HG03066 (cell line): ENCODE measurements around the gene DUSP1.
A peak's percentile ranks its signal among the peaks of the same experiment; 100 is the strongest.

ENCODE experiments used
- ATAC-seq: cut with Tn5 transposase; IDR thresholded peaks from one replicate; pipeline ENCODE4 v1.9.1; 2021; ENCODE audit warnings: low read depth; ENCODE audit not compliant: unreplicated experiment

The DUSP1 gene

GRCh38 chr5:172765766-172766286 is 5.2 kb downstream of the DUSP1 start:
- ATAC-seq: no peak

DNA sequence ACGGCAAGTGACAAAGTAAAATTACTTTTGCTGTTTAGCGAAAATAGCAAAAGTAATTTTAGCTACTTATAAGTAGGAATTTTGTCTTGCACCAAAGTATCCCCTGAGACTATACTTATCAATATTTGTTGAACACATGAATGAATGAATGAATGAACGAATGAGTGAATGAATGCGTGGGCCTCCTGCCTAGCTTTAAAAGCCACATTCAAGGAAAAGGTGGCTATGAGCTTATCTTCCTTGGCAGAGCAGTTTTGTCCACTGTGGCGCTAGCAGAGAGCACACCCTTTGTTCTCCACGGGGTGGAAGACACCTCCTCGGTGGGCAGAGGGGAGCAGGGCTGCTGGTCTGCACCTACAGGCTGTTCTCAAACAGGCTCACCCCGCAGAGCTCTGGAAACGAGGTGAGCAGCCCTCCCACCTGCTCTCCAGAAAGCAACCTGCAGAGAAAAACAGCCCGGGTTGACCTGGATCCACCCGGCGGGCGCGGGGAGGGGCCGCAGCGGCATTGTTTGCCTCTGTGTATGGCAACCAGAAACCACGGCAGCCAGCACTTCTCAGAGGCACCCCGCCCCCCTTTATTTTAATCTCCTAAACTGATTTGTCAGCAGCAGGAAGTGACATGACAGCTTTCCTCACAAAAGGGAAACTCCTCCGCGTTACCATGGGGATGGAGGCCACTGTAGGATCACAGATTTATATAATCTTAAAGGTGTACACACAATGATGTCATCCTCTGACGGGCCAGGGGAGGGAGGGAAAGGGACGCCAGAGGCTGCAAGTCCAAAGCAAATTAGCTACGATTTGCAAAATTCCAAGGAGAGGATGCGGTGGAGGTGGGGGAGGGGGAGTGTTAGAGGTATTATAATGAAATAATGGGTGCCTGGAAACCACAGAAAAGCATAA is 5.9 kb downstream of the DUSP1 start:
- peak; percentile 86 for ATAC-seq

DNA sequence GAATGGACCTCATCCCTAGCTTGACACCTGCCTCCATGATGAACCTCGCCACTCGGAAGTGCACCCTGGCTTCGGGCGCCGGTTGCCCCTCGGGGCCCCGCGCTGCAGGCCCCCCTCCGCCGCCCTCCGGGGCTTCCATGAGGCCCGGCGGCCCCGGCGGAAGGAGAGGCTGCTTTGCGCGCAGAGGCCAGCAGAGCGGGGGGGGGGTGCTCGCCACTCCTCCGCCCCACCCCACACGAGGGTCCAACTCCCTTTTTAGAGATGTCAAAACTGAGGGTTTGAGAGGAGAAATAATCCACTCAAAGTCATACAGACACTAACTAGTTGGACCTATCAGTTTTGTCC is 7.9 kb downstream of the DUSP1 start:
- no peak for ATAC-seq

DNA sequence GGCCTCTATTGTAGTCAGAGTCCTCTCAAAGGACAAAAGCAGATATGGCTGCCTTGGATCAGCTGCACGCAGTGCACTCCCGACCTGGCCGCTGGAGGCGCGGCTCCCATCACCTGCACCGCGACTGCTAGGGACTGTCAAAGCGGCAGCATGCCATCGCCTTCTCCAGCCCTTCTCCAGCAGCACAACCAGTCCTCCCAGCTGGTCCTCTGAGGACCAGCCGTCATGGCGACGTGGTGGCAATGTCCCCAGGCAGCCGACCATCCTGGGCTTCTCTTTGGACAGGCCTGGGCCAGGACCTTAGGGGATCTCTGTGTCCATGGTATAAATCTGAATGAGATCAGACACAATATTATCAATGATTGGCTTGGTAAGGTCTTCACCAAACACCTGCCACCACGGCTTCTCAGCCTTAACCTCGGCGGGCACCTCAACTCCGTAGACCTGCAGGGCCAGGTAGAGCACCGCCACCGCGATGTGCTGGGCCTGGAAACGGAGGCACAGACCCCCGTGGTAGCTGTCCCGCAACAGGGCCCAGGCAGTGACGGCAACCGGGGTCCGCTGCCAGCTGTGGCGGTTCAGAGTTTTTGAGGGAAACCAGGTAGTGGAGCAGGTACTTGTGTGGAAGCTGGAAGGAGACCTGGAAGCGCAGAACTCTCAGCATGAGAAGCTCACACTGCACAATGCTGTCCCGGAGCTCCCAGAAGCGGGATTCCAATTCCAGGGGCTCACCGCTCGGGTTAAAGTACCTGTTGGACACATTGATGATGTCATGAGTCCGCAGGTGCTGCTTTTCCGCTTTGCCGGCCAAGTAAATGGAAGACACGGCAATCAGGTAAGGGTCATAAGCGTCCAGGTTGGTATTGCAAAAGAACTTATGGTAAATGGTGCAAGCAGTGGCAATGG is 8.5 kb downstream of the DUSP1 start:
- ATAC-seq: no peak

DNA sequence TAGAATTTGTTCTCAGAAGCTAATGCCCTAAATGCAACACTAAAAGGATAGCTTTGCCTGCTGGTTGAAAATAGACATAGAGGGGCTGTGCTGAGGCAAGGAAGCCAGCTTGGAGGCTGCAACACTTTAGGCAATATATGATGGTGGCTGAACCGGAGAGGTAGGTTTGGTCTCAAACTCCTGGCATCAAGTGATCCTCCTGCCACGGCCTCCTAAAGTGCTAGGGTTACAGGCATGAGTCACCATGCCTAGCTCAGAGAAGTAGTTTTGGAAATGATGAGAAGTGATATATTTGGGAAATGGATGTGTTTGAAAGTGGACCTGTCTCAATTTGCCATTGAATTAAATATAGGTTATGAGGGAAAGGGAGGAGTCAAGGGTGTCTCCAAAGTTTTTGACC is 10.0 kb downstream of the DUSP1 start:
- no peak for ATAC-seq

DNA sequence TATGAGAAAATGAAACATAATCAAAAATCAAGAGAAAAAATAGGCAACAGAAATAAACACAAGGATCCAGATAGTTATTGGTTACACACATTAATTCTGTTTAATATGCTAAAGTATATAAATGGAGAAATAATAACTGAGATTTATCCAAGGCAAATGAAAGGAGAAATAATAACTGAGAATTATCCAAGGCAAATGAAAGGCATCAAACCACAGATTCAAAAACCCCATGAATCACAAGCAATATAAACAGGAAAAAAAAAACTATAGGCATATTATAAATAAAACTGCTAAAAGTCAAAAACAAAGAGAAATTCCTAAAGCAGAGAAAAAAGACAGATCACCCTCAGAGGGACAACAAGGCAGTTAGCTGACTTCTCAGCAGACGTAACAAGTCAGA is 10.9 kb downstream of the DUSP1 start:
- no peak for ATAC-seq

DNA sequence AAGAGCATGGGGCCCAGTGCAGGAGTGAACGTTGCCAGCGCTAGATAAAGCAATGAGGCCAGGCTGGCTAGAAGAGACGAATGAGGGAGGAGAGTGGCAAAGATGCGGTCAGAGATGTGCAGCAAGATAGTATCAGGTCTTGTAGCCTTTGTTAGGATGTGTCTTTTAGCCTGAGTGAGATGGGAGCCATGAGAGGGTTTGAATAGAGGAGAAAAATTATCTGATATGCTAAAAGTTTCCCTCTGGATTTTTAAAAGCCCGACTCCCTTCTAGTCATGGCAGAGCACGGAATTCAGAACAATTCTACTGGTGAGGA is 12.2 kb downstream of the DUSP1 start:
- ATAC-seq: no peak

GRCh38 chr5:172758077-172758833 is 12.7 kb downstream of the DUSP1 start:
- no peak for ATAC-seq

DNA sequence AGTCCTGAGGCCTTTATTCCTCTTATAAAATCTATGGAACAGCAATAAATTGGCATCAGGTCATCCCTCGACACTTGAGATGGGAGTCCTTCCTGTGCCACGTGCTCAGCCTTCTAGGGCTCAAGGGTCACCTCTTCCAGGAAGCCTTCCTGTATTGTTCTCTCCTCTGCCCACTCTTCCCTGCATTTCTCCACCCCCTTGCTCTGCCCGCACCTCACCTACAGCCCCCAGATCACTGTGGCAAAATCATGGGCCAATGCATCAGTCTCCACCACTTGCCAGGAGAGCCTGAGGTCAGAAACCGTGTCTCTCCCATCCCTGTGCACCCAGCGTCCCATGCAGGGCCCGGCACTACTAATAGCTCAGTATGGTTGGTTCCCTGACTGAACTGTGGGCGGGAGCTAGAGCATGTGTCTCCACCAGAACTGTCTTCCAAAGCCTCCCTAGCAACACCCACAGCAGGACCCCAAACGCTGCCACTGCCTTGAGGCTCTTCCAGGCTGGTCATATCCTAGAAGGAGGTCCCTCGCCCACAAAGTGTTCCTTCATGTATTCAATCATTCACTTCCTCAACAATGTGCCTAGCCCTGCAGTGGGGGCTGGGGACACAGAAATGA is 13.5 kb downstream of the DUSP1 start:
- ATAC-seq: no peak

- no peak for ATAC-seq
These were observed 14.1 kb downstream of the DUSP1 start for GRCh38 chr5:172756764-172757393.

GRCh38 chr5:172754596-172755356 is 16.2 kb downstream of the DUSP1 start:
- no peak for ATAC-seq

DNA sequence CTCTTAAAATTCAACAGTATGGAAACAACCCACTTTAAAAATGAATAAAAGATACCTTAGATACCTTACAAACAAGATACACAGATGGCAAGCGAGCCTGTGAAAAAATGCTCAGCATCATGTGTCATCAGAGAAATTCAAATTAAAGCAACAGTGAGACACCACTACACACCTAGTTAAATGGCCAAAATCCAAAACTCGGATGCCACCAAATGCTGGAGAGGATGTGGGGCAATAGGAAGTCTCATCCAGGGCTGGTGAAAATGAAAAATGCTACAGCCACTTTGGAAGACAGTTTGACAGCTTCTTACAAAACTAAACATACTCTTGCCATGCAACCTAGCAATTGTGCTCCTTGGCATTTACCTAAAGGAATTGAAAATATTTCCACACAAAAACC is 17.9 kb downstream of the DUSP1 start:
- ATAC-seq: no peak

DNA sequence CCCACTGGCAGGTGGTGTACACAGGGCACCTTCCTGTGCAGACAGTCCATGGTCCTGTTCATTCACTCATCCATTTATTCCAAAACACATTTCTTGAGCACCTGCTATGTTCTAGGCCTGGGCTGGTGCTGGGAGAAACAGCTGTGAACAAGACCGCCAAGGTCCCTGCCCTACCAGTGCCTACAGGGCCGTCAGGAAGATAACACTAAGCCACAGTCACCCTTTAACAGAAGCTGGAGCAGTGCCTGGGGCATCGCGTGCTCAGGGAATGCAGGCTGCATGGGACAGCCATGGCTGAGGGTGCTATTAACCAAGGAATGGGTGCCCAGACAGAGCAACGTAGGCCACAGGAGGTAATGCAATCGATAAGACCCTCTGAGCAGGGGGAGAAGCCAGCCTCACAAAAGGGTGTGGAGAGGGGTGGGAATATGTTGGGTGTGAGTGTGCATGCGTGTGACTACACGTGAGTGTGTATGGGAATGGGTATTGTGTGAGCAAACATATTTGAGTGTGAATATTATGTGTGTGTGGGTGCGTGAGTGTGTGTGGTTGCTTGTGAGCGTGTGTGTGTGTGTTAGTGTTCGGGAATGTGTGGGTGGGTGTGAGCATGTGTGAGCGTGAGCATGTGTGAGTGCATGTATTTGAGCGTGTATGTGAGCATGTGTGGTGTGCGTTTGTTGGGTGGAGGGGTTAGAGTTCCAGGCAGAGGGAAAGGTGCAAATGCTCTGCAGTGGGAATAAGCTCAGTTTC is 19.1 kb downstream of the DUSP1 start:
- ATAC-seq: no peak

- ATAC-seq: no peak
These were observed 20.9 kb downstream of the DUSP1 start for GRCh38 chr5:172749881-172750633.

- ATAC-seq: no peak
These were observed 21.9 kb downstream of the DUSP1 start for GRCh38 chr5:172749076-172749475.

DNA sequence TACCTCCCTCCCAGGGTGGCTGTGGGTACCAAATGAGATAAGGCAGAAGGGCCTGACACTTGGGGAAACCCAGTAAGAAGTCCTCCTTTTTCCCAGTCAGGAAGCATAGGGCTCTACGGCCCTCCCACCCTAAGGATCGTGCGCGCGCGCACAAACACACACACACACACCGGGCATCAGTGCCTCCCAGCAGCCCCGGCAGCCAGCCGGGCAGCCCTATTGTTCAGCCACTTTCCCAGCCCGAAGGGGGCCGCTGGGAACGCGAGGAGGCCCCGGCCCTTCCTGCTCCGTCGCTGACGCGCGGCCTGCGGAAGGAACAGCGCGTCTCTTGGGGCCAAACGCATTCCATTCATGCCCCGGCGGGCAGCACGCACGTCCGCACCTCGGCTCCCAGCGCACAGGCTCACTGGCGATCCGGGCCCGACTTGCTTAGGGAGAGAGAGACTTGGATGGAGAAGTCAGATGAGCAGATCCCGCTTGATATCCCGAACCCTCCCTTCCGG is 22.6 kb downstream of the DUSP1 start:
- no peak for ATAC-seq

GRCh38 chr5:172747471-172747870 is 23.5 kb downstream of the DUSP1 start:
- no peak for ATAC-seq

- no peak for ATAC-seq
These were observed 24.3 kb downstream of the DUSP1 start for GRCh38 chr5:172746725-172747124.
